Measurements from ENCODE around the gene PHF5A.
"Not testable (repeated sequence)": the region's sequence is repeated elsewhere in the genome, so short reads cannot be mapped to it uniquely, and the experiment has no call there.

The PHF5A gene

DNA sequence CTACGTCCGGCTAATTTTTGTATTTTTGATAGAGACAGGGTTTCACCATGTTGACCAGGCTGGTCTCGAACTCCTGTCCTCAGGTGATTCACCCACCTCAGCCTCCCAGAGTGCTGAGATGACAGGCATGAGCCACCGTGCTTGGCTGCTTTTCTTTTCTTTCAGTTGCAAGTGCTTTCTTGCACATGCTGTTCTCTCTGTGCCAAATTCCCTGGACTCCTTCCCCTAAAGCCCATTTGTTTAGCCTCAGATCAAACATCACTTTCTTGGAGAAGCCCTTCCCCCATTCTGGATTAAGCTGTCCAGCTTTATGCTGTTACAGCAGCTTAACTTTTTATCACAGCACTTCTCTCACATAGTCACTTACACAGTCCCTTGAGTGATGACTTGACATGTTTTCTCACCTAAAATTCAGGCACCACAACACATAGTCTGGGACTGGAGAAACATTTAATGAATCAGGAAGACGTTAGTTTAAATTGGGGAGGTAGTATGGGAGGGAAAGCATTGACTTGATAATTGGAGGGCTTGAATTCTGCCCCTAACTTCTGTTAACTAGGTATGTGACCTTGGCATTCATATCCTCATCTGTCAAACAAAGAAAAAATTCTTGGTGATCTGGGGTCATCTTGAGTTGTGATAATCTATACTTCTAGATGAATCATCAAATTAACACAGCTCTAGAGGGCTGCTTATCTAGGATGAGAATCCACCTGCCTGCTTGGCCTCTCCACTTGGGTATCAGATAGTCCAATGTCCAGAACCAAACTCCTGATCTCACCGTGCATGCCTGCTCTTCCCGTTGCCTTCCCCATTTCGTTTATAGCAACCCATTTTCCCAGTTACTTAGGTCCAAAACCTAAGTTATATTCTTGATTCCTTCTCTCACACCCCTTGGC lies 18.8 kb upstream of the PHF5A start:
- DNase-seq: no peak

DNA sequence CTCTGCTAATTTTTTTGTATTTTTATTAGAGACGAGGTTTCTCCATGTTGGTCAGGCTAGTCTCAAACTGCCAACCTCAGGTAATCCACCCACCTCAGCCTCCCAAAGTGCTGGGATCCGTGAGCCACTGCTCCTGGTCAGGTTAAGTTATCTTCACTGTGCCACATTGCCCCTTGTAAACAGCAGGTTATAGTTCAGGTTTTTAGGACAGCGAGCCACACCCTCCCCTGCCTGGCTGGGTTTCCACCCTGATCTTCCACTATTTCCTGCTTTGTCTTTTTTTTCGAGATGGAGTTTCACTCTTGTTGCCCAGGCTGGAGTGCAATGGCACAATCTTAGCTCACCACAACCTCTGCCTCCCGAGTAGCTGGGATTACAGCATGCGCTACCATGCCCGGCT lies 16.5 kb upstream of the PHF5A start:
- no peak for DNase-seq

DNA sequence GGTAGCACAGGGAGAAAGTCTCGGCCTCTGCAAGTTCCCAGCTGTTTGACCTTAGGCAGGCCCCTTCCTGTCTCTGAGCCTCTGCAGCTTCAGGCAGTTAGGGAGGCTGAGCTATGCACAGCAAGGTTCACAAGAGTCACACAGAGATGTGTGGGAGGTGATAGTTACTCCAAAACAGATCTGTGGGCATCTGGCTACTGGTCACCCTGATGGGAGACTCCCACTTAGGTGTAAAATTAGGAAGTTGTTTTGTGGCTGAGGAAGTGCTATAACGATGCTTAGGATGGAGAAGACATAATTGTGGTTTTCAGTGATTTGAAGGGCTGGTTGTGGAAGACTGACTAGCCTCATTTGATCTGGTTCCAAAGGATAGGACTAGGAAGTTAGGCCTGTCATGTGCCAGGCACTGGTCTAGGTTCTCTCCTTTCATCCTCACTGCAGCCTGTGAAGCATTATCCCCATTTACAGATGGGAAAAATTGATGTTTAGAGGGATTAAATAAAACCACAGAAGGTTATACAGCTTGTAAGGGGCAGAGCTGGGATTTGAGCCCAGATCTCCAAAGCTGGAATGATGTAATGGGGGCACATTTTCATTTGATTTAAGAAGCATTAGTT lies 13.9 kb upstream of the PHF5A start:
- DNase-seq: peak; percentile 22

DNA sequence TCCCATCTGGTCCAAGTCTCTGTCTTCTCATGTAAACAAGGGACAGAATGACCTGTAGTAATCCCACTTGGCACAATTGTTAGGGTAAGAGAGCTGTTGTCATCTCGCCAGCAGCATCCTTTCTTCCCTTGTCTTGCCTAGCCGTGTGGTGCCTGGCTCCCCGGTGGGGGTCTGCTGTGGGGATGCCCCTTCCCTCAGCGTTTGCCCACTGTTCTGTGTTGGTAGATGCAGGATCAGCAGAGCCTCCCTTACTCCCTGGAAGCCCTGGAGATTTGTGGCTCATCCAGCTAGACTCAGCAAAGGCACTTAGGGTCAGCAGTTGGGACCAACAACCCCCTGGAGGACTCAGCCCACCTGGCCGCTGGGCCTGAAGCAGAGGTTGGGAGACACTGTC lies 13.4 kb upstream of the PHF5A start:
- no peak for DNase-seq

- no peak for DNase-seq
These were observed 12.8 kb upstream of the PHF5A start for GRCh38 chr22:41481131-41481830.

DNA sequence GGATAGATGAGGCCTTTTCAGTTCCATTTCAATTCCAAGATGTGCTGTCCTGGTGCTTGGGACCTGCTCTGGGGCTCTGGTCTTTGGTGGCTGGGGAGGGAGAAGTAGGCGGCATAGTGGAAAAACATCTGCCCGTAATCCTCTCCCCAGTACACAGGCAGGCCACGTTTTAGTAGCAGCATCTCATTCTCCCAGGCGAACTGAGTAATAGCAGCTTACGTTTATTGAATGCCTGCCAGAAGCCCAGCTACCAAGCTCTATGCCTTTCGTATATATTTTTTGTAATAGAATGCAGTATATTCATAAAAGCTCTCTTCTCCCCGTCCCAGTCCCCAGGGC lies 11.9 kb upstream of the PHF5A start:
- no peak for DNase-seq

GRCh38 chr22:41479671-41480396 lies 11.3 kb upstream of the PHF5A start:
- no peak for DNase-seq

DNA sequence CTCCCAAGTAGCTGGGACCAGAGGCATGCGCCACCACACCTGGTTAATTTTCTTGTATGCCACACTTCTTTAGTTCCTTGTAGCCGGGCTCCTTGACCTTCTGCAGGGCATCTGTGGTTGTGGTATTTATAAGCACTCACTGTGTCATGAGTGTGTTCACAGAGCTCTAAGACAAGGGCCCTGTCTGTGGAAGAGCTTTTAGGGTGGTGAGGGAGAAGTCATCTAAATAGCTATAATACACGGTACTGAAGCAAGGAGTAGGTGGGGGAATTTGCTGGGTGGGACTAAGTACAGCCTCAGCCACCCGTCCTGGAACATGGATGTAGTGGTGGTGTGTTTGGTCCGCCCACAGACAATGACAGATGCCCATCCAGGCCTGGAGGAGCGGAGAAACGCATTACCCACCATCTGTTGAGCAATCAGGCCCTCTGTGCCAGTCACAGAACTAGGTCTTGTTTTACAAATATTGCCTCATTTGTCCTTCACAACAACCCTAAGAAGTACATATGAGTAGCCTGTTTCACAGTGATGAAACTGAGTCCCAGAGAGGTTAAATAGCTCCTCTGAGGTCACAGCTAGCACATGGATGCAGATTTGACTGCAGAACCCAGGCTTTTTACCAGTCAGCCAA lies 10.5 kb upstream of the PHF5A start:
- DNase-seq: no peak

DNA sequence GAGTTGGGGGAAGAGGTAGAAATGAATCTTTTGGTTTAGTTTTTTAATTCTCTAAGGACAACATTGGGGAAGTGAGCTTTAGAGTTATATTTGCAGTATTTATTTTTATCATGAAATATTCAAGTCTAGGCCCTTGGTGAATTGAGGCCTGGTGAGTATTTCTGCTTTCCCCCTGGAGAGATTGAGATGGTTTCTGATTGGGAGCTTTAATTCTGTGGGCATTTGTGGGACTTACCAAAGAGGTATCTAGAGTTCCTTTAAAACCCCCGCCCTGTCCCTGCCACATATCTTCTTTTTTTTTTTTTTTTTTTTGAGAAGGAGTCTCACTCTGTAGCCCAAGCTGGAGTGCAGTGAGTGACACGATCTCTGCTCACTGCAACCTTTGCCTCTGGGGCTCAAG lies 10.0 kb upstream of the PHF5A start:
- no peak for DNase-seq

- DNase-seq: no peak
These were observed 6.5 kb upstream of the PHF5A start for GRCh38 chr22:41474872-41475451.

GRCh38 chr22:41471568-41471967 lies 3.1 kb upstream of the PHF5A start:
- DNase-seq: no peak

- DNase-seq: no peak
These were observed 2.4 kb upstream of the PHF5A start for GRCh38 chr22:41470886-41471285.

DNA sequence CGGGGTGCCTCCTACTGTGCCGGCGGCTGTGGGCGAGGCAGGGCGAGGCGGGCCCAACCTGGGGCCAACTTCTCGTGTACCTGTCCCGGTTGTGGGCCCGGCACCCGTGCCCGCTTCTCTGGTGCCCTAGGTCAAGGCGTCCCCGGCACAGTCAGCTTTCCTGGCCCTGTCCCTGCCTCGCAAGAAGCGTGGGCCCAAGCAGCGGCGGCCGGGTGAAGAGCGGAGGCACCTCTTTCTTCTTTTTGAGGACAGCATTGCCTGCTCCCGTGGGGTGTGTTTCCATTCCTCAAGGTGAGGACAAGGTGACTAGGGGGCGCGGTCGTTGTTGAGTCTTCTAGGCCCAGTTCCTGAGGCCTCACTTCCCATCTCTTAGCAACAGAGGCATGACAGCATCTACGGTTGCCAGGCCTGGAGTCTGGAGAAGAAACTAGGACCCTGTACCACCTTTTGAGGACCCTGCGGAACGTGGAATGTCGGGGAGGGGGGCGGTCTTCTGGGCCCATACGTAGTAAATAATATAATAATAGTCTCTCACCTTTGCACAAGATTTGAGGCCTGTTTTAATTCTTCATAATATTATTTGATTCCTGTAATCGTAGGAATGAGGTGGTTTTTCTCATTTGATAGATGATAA lies 843 bp upstream of the PHF5A start:
- no peak for DNase-seq

GRCh38 chr22:41461901-41462300 lies 6.6 kb downstream of the PHF5A start:
- DNase-seq: no peak

GRCh38 chr22:41460071-41460470 lies 8.4 kb downstream of the PHF5A start:
- DNase-seq: not testable (repeated sequence)

- no peak for DNase-seq
These were observed 9.1 kb downstream of the PHF5A start for GRCh38 chr22:41459431-41459830.

- DNase-seq: no peak
These were observed 10.2 kb downstream of the PHF5A start for GRCh38 chr22:41458161-41458728.

DNA sequence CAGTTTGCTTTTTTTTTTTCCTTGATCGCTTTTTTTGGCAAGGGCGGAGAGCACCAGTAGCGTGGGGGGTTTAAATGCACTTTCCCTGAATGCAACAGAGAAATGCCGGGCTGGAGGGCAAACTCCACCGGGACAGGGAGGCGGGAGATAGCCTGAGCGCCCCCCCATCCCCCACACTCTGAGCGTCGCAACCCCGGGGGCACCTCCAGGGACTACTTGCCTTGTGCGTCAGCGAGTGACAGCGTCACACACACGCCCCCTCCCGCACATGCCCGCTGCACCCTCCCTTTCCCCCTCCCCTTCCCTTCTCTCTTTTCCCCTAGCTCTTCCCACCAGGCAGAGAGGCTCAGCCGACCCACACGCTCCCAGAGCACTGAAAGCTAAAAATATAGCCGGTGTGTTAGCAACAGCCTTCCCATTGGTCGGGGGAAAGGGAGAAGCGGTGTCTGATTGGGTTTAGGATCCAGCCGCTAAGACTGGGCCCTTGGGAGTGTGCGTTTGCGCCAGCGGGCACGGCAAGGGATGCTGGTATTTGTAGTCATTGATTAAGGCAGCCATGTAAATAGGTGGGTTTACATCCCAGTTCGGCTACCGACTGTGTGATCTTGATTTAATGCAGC lies 20.2 kb downstream of the PHF5A start:
- DNase-seq: peak; percentile 99

DNA sequence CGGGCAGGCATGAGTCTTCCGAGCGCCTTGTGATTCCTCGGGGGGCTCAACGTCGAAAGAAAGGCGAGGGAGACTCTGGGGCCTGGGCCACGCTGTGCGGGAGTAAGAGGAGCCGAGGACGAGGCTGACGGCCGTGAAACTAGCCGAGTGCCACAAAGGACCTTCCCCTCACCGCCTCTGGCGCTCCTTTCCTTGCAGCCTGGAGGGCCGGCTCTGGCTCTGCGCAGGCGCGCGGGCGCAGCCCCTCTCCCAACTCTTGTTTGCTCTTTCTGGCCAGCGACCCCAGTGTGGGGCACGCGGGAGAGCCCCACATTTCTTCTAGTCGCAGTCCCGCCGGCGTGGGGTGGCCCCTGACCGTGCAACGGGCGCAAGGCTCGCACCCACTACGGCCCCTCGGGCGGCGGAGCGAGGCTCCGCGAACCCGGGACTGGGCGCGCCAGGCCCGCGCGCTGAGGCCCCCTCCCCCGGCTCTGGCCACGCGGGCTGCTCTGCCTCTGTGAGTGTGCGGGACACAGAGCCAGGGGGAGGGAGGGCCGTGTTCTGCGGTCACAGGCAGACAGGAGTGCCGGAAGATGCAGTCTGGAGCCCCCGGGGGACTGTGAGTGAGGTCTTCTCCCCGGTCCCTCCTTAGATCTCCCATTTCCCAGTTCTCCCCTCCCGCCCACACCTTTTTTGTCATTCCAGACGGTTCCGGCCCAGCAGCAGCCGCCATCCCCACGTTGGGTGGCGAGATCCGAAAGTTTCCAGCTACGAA lies 20.9 kb downstream of the PHF5A start:
- peak; percentile 52 for DNase-seq

Measured in kidney glomerular epithelial cell (primary cell).